IMR-90 (cell line): ENCODE measurements around the gene PIP4K2A.
"Not testable (repeated sequence)": the region's sequence is repeated elsewhere in the genome, so short reads cannot be mapped to it uniquely, and the experiment has no call there.

Experiments used
- BHLHE40 ChIP-seq: fragments of 150-350 bp; IDR thresholded peaks from 2 replicates; pipeline ENCODE4 v1.6.1; 2016; ENCODE audit warnings: mild to moderate bottlenecking, low read depth, low read length
- CEBPB ChIP-seq: IDR thresholded peaks from 2 replicates; pipeline ENCODE4 v1.6.1; 2012; ENCODE audit warnings: low read depth, low read length, improper control_type of control experiment
- CHD1 ChIP-seq: IDR thresholded peaks from 2 replicates; pipeline ENCODE4 v1.6.1; 2012; ENCODE audit warnings: low read depth, low read length, improper control_type of control experiment
- MAZ ChIP-seq: IDR thresholded peaks from 2 replicates; pipeline ENCODE4 v1.6.1; 2012; ENCODE audit warnings: low read depth, mild to moderate bottlenecking, low read length, improper control_type of control experiment, moderate library complexity, borderline replicate concordance
- MXI1 ChIP-seq: IDR thresholded peaks from 2 replicates; pipeline ENCODE4 v1.6.1; 2012; ENCODE audit warnings: low read depth, mild to moderate bottlenecking, low read length, moderate library complexity, borderline replicate concordance
- NFE2L2 ChIP-seq: fragments of 150-350 bp; IDR thresholded peaks from 2 replicates; pipeline ENCODE4 v1.6.1; 2016; ENCODE audit warnings: low read depth, mild to moderate bottlenecking, low read length
- POLR2A ChIP-seq: IDR thresholded peaks from 2 replicates; pipeline ENCODE4 v1.6.1; 2012; ENCODE audit warnings: mild to moderate bottlenecking, low read depth, low read length
- RAD21 ChIP-seq: IDR thresholded peaks from 2 replicates; pipeline ENCODE4 v1.6.1; 2012; ENCODE audit warnings: low read length, improper control_type of control experiment
- TF ChIP-seq, protein P1 (sequence below): conservative IDR thresholded peaks from 2 replicates; pipeline ENCODE4 v1.5.1; 2012; ENCODE audit warnings: mild to moderate bottlenecking, low read depth, low read length, improper control_type of control experiment
- TF ChIP-seq, protein P2 (sequence below): fragments of 150-350 bp; IDR thresholded peaks from 2 replicates; pipeline ENCODE4 v1.6.1; 2017; ENCODE audit warnings: mild to moderate bottlenecking, antibody characterized with exemption, low read length, low read depth

GRCh38 chr10:22512015-22512414 is 202.4 kb downstream of the PIP4K2A start:
- TF ChIP-seq CHD1, MXI1, CEBPB, MAZ, POLR2A, NFE2L2, RAD21, BHLHE40: not testable (repeated sequence)
- TF ChIP-seq, protein P1, sequence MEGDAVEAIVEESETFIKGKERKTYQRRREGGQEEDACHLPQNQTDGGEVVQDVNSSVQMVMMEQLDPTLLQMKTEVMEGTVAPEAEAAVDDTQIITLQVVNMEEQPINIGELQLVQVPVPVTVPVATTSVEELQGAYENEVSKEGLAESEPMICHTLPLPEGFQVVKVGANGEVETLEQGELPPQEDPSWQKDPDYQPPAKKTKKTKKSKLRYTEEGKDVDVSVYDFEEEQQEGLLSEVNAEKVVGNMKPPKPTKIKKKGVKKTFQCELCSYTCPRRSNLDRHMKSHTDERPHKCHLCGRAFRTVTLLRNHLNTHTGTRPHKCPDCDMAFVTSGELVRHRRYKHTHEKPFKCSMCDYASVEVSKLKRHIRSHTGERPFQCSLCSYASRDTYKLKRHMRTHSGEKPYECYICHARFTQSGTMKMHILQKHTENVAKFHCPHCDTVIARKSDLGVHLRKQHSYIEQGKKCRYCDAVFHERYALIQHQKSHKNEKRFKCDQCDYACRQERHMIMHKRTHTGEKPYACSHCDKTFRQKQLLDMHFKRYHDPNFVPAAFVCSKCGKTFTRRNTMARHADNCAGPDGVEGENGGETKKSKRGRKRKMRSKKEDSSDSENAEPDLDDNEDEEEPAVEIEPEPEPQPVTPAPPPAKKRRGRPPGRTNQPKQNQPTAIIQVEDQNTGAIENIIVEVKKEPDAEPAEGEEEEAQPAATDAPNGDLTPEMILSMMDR = not testable (repeated sequence)
- TF ChIP-seq, protein P2, sequence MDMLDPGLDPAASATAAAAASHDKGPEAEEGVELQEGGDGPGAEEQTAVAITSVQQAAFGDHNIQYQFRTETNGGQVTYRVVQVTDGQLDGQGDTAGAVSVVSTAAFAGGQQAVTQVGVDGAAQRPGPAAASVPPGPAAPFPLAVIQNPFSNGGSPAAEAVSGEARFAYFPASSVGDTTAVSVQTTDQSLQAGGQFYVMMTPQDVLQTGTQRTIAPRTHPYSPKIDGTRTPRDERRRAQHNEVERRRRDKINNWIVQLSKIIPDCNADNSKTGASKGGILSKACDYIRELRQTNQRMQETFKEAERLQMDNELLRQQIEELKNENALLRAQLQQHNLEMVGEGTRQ = not testable (repeated sequence)
